Hepatocyte (in vitro differentiated cells): ENCODE results near the gene NID1.

Experiments used
- EZH2 ChIP-seq: fragments of 200-600 bp; sonication (generic); IDR thresholded peaks from 2 replicates; pipeline ENCODE4 v1.6.1; 2016; ENCODE audit warnings: antibody characterized with exemption, mild to moderate bottlenecking, borderline replicate concordance
- TF ChIP-seq, protein P1 (sequence below): fragments of 200-600 bp; sonication (generic); IDR thresholded peaks from 2 replicates; pipeline ENCODE4 v1.5.1; 2016; ENCODE audit warnings: antibody characterized with exemption, mild to moderate bottlenecking; ENCODE audit not compliant: poor library complexity

DNA sequence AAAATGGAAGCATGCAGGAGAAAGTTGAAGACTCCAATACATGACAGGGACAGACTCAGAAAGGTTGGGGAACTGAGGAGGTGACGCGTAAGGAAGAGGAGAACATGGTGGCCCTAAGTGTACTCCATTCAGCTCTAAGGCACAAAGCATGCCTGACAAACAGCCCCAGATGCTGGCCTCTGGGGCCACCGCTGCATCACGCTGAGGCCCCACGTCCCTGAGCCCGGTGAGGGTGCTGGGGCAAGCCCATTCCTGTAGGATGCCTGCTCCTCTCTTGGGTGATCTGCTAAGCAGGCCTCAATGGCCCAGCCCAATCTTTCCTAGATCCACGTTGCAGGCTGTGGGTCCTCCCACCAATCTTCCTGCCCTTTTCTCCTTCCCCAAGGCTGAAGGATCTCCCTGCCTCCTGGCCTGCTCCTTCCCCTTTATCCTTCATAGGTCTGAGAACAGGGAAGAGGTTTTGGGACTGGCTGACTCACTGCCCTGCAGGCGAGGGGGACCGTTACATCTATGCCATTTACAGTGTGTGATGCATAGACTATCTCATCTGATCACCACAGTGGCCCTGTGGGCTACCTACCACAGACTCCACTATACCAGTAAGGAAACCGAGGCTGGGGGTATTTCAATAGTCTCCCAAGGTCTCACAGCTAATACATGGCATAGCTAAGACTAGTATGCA lies 16.8 kb upstream of the NID1 start:
- TF ChIP-seq, protein P1, sequence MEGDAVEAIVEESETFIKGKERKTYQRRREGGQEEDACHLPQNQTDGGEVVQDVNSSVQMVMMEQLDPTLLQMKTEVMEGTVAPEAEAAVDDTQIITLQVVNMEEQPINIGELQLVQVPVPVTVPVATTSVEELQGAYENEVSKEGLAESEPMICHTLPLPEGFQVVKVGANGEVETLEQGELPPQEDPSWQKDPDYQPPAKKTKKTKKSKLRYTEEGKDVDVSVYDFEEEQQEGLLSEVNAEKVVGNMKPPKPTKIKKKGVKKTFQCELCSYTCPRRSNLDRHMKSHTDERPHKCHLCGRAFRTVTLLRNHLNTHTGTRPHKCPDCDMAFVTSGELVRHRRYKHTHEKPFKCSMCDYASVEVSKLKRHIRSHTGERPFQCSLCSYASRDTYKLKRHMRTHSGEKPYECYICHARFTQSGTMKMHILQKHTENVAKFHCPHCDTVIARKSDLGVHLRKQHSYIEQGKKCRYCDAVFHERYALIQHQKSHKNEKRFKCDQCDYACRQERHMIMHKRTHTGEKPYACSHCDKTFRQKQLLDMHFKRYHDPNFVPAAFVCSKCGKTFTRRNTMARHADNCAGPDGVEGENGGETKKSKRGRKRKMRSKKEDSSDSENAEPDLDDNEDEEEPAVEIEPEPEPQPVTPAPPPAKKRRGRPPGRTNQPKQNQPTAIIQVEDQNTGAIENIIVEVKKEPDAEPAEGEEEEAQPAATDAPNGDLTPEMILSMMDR = no peak
- TF ChIP-seq EZH2 = no peak
